MCF 10A (cell line): ENCODE results near the gene SPATA21. TPM values are rescaled to one million over a fixed set of nuclear protein-coding genes. Genes with fewer than 3 reads are reported as not detected.

Experiments used
- BruUV-seq: library from RNA; stranded (reverse); fragments of 400-500 nt; replicated peaks from 2 replicates; lab custom pipeline; 2021; lab: Mats Ljungman, UMichigan
- CTCF ChIA-PET: fragments of 300-600 bp; sonication (Branson Sonifier 250); formaldehyde crosslinking; extraction: SDS; loops from one replicate; lab custom pipeline; 2021; ENCODE audit warnings: antibody characterized with exemption, inconsistent platforms; lab: Yijun Ruan, JAX
- POLR2A ChIA-PET: fragments of 300-600, 350-650 bp; sonication (Branson Sonifier 250); formaldehyde crosslinking; extraction: SDS; loops from one replicate; lab custom pipeline; 2020; ENCODE audit warnings: antibody characterized with exemption, inconsistent platforms; lab: Yijun Ruan, JAX
- DNase-seq: peaks from one replicate; pipeline ENCODE4 v3.0.0-alpha.2; 2018; ENCODE audit not compliant: unreplicated experiment
- H3K27ac Mint-ChIP-seq: one replicate; pipeline ENCODE4 v1.8.0; 2022; ENCODE audit warnings: mild to moderate bottlenecking, low read depth, mixed read lengths; ENCODE audit not compliant: unreplicated experiment
- H3K27me3 Mint-ChIP-seq: one replicate; pipeline ENCODE4 v1.8.0; 2022; ENCODE audit warnings: mixed read lengths; ENCODE audit not compliant: insufficient read depth, unreplicated experiment
- H3K36me3 Mint-ChIP-seq: one replicate; pipeline ENCODE4 v1.8.0; 2022; ENCODE audit warnings: mild to moderate bottlenecking, moderate library complexity, mixed read lengths; ENCODE audit not compliant: insufficient read depth, unreplicated experiment
- H3K4me1 Mint-ChIP-seq: one replicate; pipeline ENCODE4 v1.8.0; 2022; ENCODE audit warnings: mixed read lengths; ENCODE audit not compliant: insufficient read depth, unreplicated experiment
- H3K4me3 Mint-ChIP-seq: one replicate; pipeline ENCODE4 v1.8.0; 2022; ENCODE audit warnings: mild to moderate bottlenecking, moderate library complexity, mixed read lengths; ENCODE audit not compliant: unreplicated experiment
- H3K9me3 Mint-ChIP-seq: one replicate; pipeline ENCODE4 v1.8.0; 2022; ENCODE audit warnings: mixed read lengths; ENCODE audit not compliant: unreplicated experiment
- CTCF ChIP-seq: fragments of 200-600 bp; IDR thresholded peaks from one replicate; pipeline ENCODE4 v1.8.0; 2022; ENCODE audit warnings: antibody characterized with exemption, mild to moderate bottlenecking; ENCODE audit not compliant: unreplicated experiment
- intact Hi-C: fragments of 100-400 bp; cut with micrococcal nuclease; formaldehyde crosslinking; loops from 2 replicates; pipeline ENCODE4 v1.14.1; 2022
- total RNA-seq: library from RNA; stranded (reverse); gene quantifications from 2 replicates; pipeline ENCODE4 v1.2.3, GENCODE V29; 2022

SPATA21 gene
- total RNA-seq, 1 experiment from 2014 or later: not detected

GRCh38 chr1:16413191-16413590 lies 24.0 kb downstream of the SPATA21 start:
- POLR2A ChIA-PET: no interaction called here
- H3K27me3 Mint-ChIP-seq: peaks cover 15% of the 10 kb centered on the region

DNA sequence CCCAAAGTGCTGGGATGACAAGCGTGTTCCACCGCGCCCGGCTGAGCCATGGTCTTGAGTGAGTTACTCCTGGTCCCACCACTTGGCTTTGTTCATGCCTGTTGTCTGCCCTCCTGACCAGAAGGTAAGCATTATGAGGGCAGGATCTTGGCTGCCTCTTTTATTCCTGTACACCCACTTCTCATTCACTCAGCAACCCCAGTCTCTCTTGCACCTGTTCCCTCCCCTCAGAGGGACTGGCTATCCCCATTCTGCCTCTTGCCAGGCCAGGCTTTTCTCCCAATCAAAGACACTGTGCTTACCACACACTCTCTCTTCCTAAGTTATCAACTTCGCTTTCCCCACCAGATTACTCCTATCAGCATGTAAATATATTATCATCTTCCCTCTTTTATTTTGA lies 26.4 kb downstream of the SPATA21 start:
- TF ChIP-seq CTCF: no peak
- intact Hi-C loops: no loop called here
- no peak for DNase-seq
- Mint-ChIP-seq H3K4me3 (no peak overlapping the region), H3K36me3 (no peaks in the 10 kb centered on the region), H3K27me3 (peaks cover 15% of the 10 kb centered on the region), H3K9me3 (no peaks in the 10 kb centered on the region), H3K4me1 (no peaks in the 10 kb centered on the region), H3K27ac (no peak overlapping the region)
- ChIA-PET POLR2A (interaction anchor here (0.7 kb wide), 1 partner anchor 14 kb away, joined by 4 read pairs; no protein-coding TSS in a partner anchor), CTCF (interaction anchor here (0.6 kb wide), 1 partner anchor 9 kb away, joined by 3 read pairs; no protein-coding TSS in a partner anchor)
- BruUV-seq: no TSS peak

More at GRCh38 chr1:16413191-16413590, 24.0 kb downstream of the SPATA21 start:
- no peak for DNase-seq
- Mint-ChIP-seq H3K27ac (no peak overlapping the region), H3K9me3 (no peaks in the 10 kb centered on the region), H3K36me3 (no peaks in the 10 kb centered on the region), H3K4me1 (no peaks in the 10 kb centered on the region), H3K4me3 (no peak overlapping the region)
- TF ChIP-seq CTCF: no peak
- BruUV-seq: no TSS peak
- intact Hi-C loops: no loop called here
- CTCF ChIA-PET: no interaction called here

DNA sequence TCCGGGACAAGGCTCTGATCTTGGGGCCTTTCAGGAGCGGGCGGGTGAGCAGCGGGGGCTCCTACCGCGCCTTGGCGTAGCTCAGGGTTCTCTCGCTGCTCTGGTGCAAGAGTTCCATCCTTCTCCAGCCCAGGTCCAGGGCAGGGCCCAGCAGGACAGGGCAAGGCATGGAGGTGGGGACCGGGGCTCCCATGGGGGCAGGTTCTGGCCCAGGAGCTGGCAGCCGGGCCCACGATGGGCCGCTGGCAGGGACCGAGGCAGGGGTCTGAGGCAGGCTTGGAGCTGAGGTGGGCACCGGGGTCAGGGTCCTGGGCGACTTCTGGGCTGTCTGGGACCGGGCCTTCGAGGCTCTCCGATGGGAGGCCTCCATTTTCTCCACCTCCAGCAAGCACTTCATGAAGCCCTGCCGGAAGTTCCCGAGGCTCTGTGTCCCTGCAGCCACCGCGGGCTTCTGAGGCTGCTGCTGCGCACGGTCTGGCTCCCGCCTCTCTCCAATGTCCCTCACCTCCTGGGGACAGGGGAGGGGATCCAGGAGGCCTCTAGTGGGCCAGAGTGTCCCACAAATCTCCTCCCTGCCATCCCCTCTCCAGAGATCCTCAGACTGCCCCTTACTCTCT lies 27.6 kb downstream of the SPATA21 start:
- no peak for TF ChIP-seq CTCF
- Mint-ChIP-seq H3K27ac (no peak overlapping the region), H3K4me1 (no peaks in the 10 kb centered on the region), H3K36me3 (no peaks in the 10 kb centered on the region), H3K4me3 (no peak overlapping the region), H3K27me3 (peaks cover 15% of the 10 kb centered on the region), H3K9me3 (no peaks in the 10 kb centered on the region)
- no peak for DNase-seq
- CTCF ChIA-PET: no interaction called here
- intact Hi-C loops: no loop called here
- no TSS peak for BruUV-seq
- POLR2A ChIA-PET: interaction anchor here (0.8 kb wide), 1 partner anchor 42 kb away, joined by 3 read pairs; no protein-coding TSS in a partner anchor

DNA sequence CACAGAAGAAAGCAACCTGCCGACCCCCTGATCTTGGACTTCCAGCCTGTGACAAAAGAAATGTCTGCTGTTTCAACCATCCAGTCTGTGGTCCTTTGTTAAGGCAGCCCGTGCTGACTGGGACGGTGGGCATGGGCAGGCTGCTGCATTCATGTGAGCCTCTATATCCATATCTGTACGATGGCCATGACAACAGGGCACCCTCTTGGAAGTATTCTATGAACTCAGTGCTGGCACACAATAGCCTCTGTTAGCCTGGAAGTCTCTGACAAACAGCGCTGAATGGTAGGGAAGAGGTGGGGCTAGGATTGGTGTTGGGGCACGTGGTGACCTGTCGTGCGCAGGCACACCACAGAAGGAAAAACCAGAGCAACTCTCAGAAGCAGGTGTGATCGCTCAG lies 30.4 kb downstream of the SPATA21 start:
- no peaks in the 10 kb centered on the region for H3K9me3 Mint-ChIP-seq
- no peak overlapping the region for H3K27ac Mint-ChIP-seq

More for the DNA sequence above, 30.4 kb downstream of the SPATA21 start:
- peaks cover 6% of the 10 kb centered on the region for H3K27me3 Mint-ChIP-seq
- CTCF ChIA-PET: no interaction called here
- no peaks in the 10 kb centered on the region for H3K36me3 Mint-ChIP-seq
- DNase-seq: no peak
- H3K4me3 Mint-ChIP-seq: no peak overlapping the region
- no peak for TF ChIP-seq CTCF
- intact Hi-C loops: no loop called here
- no TSS peak for BruUV-seq
- POLR2A ChIA-PET: no interaction called here
- H3K4me1 Mint-ChIP-seq: no peaks in the 10 kb centered on the region
